SJCRH30 (cell line): ENCODE measurements around the gene ZNRD2. TPM values are rescaled to one million over a fixed set of nuclear protein-coding genes. Genes with fewer than 3 reads are reported as not detected.

ENCODE experiments used
- DNase-seq, 2 experiments: peaks; one replicate each; pipeline ENCODE4 v3.0.0-alpha.2; 2015 to 2020
- H3K27ac ChIP-seq: fragments of 250-450 bp; sonication (Bioruptor Pico); 2 replicates; pipeline ENCODE4 v1.5.1; 2020; ENCODE audit warnings: mild to moderate bottlenecking, moderate library complexity
- H3K27me3 ChIP-seq: fragments of 250-450 bp; sonication (Bioruptor Pico); 2 replicates; pipeline ENCODE4 v1.5.1; 2020; ENCODE audit warnings: mild to moderate bottlenecking, moderate library complexity
- H3K36me3 ChIP-seq: fragments of 250-450 bp; sonication (Bioruptor Pico); 2 replicates; pipeline ENCODE4 v1.5.1; 2020; ENCODE audit warnings: mild to moderate bottlenecking, moderate library complexity
- H3K4me1 ChIP-seq: fragments of 250-450 bp; sonication (Bioruptor Pico); 2 replicates; pipeline ENCODE4 v1.5.1; 2020; ENCODE audit warnings: mild to moderate bottlenecking, moderate library complexity
- H3K4me3 ChIP-seq: fragments of 250-450 bp; sonication (Bioruptor Pico); 2 replicates; pipeline ENCODE4 v1.5.1; 2020; ENCODE audit warnings: mild to moderate bottlenecking, moderate library complexity
- H3K9me3 ChIP-seq: fragments of 250-450 bp; sonication (Bioruptor Pico); replicated peaks from 2 replicates; pipeline ENCODE4 v1.5.1; 2020; ENCODE audit warnings: mild to moderate bottlenecking, moderate library complexity
- total RNA-seq: library from RNA; depleted of rRNA; stranded (reverse); fragments of >200 nt; shearing (Covaris generic); gene quantifications from 2 replicates; pipeline ENCODE4 v1.2.3, GENCODE V29; 2014; rRNA removed

Gene ZNRD2
- total RNA-seq, 1 experiment from 2014 or later = 32.6 TPM

- peaks cover 20% of the 10 kb centered on the region for H3K36me3 ChIP-seq
- DNase-seq = no peak
- H3K9me3 ChIP-seq = no peaks in the 10 kb centered on the region
- no peak overlapping the region for H3K4me3 ChIP-seq
- H3K4me1 ChIP-seq = no peaks in the 10 kb centered on the region
- H3K27me3 ChIP-seq = no peaks in the 10 kb centered on the region
- no peak overlapping the region for H3K27ac ChIP-seq
These were observed 50.4 kb downstream of the ZNRD2 start for GRCh38 chr11:65620666-65621065.

- H3K36me3 ChIP-seq = peaks cover 25% of the 10 kb centered on the region
- H3K9me3 ChIP-seq = no peaks in the 10 kb centered on the region
- DNase-seq = no peak
- H3K4me3 ChIP-seq = no peak overlapping the region
- no peaks in the 10 kb centered on the region for H3K27me3 ChIP-seq
- no peaks in the 10 kb centered on the region for H3K4me1 ChIP-seq
- no peak overlapping the region for H3K27ac ChIP-seq
These were observed 51.2 kb downstream of the ZNRD2 start for GRCh38 chr11:65621460-65621859.

Other genes starting within 250 kb of the ZNRD2 start
- gene DPF2, start 236.6 kb upstream of the ZNRD2 start, total RNA-seq = 33.0 and 38.0 TPM in 2 replicates
- gene TIGD3, start 215.7 kb upstream of the ZNRD2 start, total RNA-seq = 0.53 and 0.71 TPM in 2 replicates
- gene SLC25A45, start 187.8 kb upstream of the ZNRD2 start, total RNA-seq = 1.1 and 1.3 TPM in 2 replicates
- gene FRMD8, start 183.8 kb upstream of the ZNRD2 start, total RNA-seq = 21.0 and 22.2 TPM in 2 replicates
- gene NEAT1, start 147.7 kb upstream of the ZNRD2 start, total RNA-seq = 6.2 and 12.8 TPM in 2 replicates
- 496 and 686 TPM in 2 replicates for gene MALAT1, start 71.4 kb upstream of the ZNRD2 start, total RNA-seq
- 39.1 and 41.8 TPM in 2 replicates for gene SCYL1, start 45.4 kb upstream of the ZNRD2 start, total RNA-seq
- 13.2 and 17.2 TPM in 2 replicates for gene LTBP3, start 12.1 kb upstream of the ZNRD2 start, total RNA-seq
- 18.3 and 21.5 TPM in 2 replicates for gene FAM89B, start 2.1 kb downstream of the ZNRD2 start, total RNA-seq
- gene EHBP1L1, start 5.6 kb downstream of the ZNRD2 start, total RNA-seq = 16.8 and 18.5 TPM in 2 replicates
- 0.28 TPM in 1 of 2 replicates, not detected in the other for gene KCNK7, start 25.3 kb downstream of the ZNRD2 start, total RNA-seq
- 20.5 and 24.3 TPM in 2 replicates for gene MAP3K11, start 43.7 kb downstream of the ZNRD2 start, total RNA-seq
- gene PCNX3, start 45.3 kb downstream of the ZNRD2 start, total RNA-seq = 24.3 and 27.1 TPM in 2 replicates
- gene SIPA1, start 67.6 kb downstream of the ZNRD2 start, total RNA-seq = 2.8 and 2.9 TPM in 2 replicates
- gene RELA, start 92.4 kb downstream of the ZNRD2 start, total RNA-seq = 37.3 and 38.3 TPM in 2 replicates
- gene KAT5, start 141.8 kb downstream of the ZNRD2 start, total RNA-seq = 30.7 and 34.0 TPM in 2 replicates
- gene RNASEH2C, start 150.3 kb downstream of the ZNRD2 start, total RNA-seq = 49.3 and 50.9 TPM in 2 replicates
- 1.8 and 2.0 TPM in 2 replicates for gene AP5B1, start 210.5 kb downstream of the ZNRD2 start, total RNA-seq
- gene OVOL1, start 216.6 kb downstream of the ZNRD2 start, total RNA-seq = not detected in 2 replicates